ENCODE measurements around the gene ATXN1.
"Not testable (repeated sequence)": the region's sequence is repeated elsewhere in the genome, so short reads cannot be mapped to it uniquely, and the experiment has no call there.

The ATXN1 gene

DNA sequence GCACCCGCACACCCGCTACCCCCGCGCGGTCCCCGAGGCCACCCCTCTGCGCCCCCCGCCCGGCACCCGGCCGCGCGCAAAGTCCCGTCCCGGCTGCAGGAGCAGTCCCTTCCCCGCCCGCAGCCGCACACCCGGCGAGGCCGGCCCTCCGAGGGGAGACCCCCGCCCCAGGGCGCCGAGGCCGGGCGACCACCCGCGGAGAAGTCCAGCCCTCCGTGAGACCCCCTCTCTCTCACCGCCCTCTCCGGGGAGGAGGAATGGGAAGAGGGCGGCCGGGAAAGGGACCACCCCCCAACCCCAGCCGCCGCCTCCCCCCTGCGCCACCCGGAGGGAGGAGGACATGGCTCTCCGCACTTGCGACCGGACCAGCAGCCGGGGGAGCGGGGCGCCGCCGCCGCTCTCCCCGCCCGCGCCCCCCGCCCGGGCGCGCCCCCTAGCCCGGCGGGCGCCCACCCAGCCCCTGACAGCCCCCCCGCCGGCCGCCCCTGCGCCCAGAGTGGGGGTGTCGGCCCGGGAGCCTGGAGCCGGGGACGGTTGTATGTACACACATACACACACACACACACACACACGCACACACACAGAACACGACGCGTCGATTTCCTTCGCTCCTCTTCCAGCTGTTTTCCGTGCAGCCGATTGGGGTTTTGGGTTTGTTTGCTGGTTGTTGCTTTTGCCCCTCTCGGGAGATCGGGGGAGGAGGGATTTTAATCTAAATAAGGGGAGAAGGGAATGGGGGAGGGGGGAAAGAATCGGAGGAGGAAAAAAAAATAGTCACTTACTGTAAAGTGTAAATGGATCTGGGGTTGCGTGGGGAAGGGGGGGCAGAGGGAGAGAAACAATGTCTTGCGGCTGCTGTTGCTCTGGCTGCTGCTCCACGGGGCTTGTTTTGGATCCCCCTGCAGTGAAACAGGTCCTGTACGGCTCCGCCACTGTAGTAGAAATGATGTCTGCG lies at the start of gene ATXN1:
ATXN1 (minus strand) TSS at position 945 of the 955 bp plus-strand sequence.
- peak in 1 of 2 donors; percentile 54 for DNase-seq

- DNase-seq: no peak
Observed at GRCh38 chr6:16810411-16810810, 49.2 kb upstream of the ATXN1 start.

- DNase-seq: no peak
Observed at GRCh38 chr6:16809753-16810358, 48.6 kb upstream of the ATXN1 start.

DNA sequence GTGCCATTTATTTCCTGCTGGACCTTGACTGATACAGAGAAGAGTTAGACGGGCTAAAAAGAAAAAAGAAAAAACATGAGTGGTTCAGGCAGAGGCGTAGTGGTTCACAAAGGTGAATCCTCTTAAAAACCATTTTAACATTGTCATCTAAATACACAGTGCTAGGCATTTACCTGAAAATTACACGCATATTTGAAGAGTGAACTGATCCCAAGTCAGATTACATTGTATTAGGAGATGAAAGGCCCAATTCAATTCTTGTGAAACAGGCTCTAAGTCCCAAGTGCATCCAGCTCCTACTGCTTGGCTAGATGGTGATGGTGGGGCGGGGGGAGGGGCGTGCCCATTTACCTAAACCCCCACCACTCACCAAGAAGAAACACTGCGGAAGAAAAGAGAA lies 46.7 kb upstream of the ATXN1 start:
- no peak for DNase-seq

- DNase-seq: no peak
Observed at GRCh38 chr6:16806363-16806762, 45.1 kb upstream of the ATXN1 start.

- no peak for DNase-seq
Observed at GRCh38 chr6:16805243-16805950, 44.1 kb upstream of the ATXN1 start.

- DNase-seq: no peak
Observed at GRCh38 chr6:16804546-16805242, 43.4 kb upstream of the ATXN1 start.

DNA sequence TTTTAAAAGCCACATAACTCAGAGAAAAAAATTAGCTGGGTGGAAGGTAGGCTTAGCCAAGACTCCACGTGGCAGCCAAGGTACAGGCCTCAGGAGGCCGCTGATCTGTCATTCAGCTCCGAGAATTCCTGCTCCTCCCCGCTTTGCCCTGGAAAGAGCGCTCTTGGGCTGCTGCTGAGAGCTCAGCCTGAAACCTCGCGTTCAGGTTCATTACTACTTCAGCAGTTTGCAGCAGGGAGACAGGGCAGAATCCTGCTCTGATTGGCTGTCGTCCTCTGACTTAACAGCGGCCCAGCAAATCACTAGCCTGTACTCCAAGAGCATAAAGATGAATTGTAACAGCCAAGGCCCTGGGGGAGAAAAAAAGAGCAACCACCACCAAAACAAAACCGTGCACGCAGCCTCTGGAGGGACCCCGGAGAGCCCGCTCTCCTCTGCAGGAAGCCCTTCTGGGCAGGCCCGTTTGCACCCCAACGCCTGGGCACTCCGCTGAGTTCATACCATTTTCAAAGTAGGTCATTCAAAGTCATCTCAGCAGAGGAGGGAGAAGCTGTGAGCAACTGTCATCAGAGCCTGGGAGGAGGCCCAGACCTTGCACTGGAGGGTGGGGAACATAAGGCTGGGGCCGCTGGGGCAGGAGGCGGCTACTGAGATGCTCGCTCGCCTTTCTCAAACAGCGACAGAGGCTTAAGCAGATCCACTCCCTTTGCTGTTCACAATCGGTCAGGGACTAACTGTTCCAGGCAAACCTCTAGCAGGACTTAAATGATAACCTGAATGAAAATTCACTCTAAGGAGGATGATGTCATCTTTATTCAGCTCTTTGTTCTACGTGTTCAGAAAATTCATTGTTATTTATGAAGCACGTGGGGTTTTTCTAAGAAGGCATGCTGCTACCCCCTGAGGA lies 42.3 kb upstream of the ATXN1 start:
- no peak for DNase-seq

DNA sequence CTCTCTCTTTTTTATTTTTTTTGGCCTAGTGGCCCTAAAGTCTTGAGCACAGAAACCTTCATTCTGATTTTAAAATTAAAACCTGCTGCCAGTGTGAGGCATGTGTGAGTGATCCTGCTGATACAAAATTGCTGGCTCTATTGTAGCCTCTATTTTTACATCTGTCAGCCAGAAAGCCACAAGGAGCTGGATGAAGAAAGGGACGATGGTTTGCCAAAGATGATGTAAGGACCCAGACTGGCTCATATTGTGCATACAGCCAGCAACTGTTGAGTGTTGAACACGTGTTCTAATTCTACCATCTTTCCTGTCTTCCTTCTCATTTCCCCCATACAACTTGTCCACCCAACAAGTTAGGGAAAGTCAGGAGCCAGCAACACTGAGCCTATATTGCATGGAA lies 40.8 kb upstream of the ATXN1 start:
- no peak for DNase-seq

GRCh38 chr6:16800942-16801341 lies 39.7 kb upstream of the ATXN1 start:
- no peak for DNase-seq

- no peak for DNase-seq
Observed at GRCh38 chr6:16800341-16800740, 39.1 kb upstream of the ATXN1 start.

DNA sequence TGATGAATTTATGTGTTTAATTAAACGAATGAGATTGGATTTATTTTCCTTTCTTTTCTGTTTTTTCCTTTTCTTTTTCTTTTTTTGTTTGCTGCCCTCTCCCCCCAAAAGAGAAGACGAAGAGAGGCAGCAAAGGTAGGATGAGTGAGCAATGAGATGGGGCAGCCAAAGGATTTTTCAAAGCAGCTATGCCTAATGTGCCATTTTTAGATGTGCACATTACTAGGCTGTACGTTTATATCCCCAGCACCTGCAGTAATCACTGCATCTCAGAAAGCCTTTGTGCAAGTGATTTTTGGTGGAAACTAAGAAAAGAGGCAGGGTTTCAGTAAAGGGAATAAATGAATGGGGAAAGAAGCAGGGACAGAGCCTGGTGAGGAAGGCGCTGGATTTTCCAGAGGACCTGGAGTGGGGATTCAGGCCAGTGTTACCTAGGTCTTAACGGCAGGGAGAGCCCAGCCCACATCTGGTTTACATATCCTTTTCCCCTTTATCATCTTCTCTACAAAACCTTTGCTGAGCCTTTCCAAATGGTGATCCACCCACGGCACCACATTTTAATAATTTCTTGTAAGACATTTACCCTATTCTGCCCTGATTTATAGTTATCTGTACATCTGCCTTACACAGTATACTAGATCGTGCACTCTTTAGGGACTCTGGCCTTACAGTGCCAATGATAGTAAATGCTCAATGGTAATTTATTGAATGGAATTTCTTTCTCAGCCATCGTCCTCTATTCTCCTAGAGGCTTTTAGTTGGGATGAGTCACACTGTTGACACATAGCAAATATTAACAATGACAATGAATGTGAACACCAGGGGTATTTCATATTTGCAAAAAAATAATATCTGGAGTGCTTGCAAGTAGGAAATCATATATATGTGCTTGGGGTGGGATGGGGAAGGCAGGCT lies 38.3 kb upstream of the ATXN1 start:
- DNase-seq: no peak

- no peak for DNase-seq
Observed at GRCh38 chr6:16793828-16794412, 32.7 kb upstream of the ATXN1 start.

GRCh38 chr6:16789329-16790038 lies 28.2 kb upstream of the ATXN1 start:
- DNase-seq: no peak

DNA sequence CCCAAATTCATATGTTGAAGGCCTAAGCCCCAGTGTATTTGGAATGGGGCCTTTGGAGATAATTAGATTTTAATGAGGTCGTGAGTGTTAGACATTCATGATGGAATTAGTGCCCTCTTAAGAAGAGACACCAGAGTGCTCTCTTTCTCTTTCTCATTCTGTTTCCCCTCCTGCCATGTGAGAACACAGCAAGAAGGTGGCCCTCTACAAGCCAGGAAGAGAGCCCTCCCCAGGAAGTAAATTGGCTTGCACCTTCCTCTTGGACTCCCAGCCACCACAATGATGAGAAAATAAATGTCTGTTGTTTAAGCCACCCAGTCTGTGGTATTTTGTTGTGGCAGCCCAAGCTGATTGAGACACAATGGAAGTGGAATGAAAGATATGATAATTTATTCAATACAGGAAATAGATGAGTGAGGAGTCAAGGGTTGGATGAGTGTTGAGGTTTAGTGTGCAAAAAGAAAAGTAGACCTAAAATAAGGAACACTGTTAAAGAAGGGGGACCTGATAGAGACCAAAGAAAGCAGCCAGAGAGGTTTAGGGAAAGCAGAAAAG lies 25.9 kb upstream of the ATXN1 start:
- no peak for DNase-seq

DNA sequence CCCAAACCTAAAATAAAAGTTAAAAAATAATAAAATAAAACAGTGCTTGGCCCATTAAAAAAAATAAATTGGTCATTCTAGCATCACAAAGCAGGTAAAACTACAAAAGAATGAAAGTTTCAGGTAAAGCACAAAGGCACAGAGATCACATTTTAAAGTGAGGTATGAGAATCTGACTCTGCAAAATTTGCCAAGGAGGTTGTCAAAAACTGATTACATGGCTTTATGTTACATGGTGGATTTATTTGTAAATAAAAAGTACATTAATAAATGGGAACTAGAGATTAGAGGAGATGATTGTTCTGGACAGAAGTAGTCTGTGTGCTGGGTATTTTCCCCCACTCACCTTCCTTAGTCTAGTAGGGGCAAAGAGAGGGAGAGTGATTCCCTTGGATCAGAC lies 24.2 kb upstream of the ATXN1 start:
- no peak for DNase-seq

DNA sequence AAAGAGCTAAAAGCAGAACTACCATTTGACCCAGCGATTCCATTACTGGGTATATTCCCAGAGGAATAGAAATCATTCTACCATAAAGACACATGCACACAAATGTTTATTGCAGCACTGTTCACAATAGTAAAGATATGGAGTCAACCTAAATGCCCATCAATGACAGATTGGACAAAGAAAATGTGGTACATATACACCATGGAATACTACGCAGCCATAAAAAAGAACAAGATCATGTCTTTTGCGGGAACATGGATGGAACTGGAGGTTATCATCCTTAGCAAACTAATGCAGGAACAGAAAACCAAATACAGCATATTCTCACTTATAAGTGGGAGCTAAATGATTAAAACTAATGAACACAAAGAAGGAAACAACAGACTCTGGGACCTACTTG lies 23.7 kb upstream of the ATXN1 start:
- not testable (repeated sequence) for DNase-seq

- no peak for DNase-seq
Observed at GRCh38 chr6:16783952-16784565, 22.8 kb upstream of the ATXN1 start.

DNA sequence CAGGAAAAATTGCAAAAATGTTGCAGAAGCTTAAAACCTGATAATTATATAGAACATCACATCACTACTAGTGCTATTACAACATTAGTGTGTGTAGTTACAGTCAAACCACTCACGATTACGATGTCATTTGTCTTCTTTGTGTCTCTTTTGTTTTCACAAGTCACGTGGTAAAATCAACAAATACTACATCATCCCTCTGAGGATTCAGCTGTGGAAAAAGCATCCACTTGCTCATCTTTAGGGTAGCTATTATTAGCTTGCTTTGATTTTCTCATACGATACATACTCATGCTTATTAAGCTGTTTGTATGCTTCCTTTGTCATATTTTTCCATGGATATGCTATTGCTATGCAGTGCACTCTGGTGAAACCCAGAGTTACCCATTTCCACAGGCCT lies 22.2 kb upstream of the ATXN1 start:
- DNase-seq: no peak

Measured in CD4-positive, alpha-beta T cell treated with Interleukin-4 for 1 hour (primary cell).